GM06990 (cell line): ENCODE results near the gene TMED8.

Experiments used
- DNase-seq: peaks from one replicate; pipeline ENCODE4 v3.0.0-alpha.2; 2011; ENCODE audit not compliant: insufficient read length; ENCODE audit errors: extremely low read depth
- H3K27me3 ChIP-seq: replicated peaks from 2 replicates; pipeline ENCODE4 v1.6.0; 2011; ENCODE audit warnings: low read length; ENCODE audit not compliant: control insufficient read depth, insufficient read depth
- H3K36me3 ChIP-seq: 2 replicates; pipeline ENCODE4 v1.5.1; 2011; ENCODE audit warnings: low read length; ENCODE audit not compliant: control insufficient read depth, insufficient read depth
- H3K4me3 ChIP-seq: replicated peaks from 2 replicates; pipeline ENCODE4 v1.5.1; 2011; ENCODE audit warnings: low read depth, mild to moderate bottlenecking, control low read depth, low read length
- TF ChIP-seq, protein P1 (sequence below): IDR thresholded peaks from 2 replicates; pipeline ENCODE4 v1.5.1; 2011; ENCODE audit warnings: low read length, control low read depth, mild to moderate bottlenecking, inconsistent platforms; ENCODE audit not compliant: insufficient read depth, poor library complexity, severe bottlenecking

TMED8 gene

DNA sequence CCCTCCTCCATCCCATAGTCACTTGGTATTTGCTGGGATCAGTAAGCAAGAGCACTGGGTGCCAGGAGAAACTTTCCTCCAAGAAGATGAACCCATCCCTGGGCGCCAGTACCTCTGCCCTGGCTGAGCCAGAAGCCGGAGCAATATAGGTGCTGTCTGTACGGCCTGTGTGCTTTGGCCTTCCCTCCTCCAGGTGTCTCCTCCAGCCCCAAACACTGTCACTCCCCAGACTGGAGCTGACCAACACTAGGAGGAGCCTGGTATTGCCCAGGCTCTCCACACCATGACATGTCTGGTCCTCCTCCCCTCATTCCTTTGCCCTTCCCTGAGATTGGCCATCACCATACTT, 51.2 kb downstream of the TMED8 start:
- H3K36me3 ChIP-seq: no peaks in the 10 kb centered on the region; the same call in 1 of the 2 replicates
- no peak overlapping the region for H3K4me3 ChIP-seq
- no peak for DNase-seq
- no peaks in the 10 kb centered on the region for H3K27me3 ChIP-seq
- TF ChIP-seq, protein P1, sequence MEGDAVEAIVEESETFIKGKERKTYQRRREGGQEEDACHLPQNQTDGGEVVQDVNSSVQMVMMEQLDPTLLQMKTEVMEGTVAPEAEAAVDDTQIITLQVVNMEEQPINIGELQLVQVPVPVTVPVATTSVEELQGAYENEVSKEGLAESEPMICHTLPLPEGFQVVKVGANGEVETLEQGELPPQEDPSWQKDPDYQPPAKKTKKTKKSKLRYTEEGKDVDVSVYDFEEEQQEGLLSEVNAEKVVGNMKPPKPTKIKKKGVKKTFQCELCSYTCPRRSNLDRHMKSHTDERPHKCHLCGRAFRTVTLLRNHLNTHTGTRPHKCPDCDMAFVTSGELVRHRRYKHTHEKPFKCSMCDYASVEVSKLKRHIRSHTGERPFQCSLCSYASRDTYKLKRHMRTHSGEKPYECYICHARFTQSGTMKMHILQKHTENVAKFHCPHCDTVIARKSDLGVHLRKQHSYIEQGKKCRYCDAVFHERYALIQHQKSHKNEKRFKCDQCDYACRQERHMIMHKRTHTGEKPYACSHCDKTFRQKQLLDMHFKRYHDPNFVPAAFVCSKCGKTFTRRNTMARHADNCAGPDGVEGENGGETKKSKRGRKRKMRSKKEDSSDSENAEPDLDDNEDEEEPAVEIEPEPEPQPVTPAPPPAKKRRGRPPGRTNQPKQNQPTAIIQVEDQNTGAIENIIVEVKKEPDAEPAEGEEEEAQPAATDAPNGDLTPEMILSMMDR: no peak

DNA sequence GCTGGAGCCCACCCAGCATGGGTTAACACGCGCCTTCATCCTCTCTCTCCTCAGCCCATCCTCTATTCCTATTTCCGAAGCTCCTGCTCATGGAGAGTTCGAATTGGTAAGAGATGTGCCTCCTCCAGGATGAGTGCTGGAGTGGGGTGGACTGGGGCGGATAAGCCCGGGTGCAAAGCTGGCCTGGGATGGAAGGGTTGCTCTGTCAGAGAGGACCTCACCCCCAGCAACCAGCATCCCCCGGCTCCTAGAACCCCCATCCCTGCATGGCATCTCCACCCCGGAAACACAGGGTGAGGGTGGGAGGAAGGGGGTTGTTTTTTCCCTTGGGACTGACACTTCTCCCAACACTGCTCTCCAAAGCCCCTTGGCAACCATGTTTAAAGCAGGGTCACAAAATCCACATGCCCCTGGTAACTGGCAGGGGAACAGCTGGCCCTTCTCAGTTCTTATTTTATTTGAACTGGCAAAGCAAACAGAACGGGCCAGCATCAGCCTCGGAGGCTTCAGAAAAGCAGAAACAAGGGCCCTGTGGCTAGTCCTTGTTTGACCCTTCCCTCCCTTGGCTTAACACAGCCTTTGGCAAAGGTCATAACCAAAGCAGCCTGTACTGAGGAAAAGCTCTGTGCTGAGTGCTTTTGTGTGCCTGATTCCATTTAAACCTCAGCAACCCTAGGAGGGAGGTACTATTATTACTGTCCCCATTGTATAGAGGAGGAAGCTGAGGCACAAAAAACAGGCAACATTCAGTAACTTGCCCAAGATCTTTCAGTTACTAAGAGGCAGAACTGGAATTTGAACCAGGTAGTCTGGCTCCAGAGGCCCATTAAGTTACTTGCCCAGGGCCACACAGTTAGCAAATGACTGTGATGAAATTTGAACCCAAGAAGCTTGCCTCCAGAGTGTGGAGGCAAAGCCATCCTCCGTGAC, 51.8 kb downstream of the TMED8 start:
- Histone ChIP-seq H3K4me3 (no peak overlapping the region), H3K36me3 (no peaks in the 10 kb centered on the region; the same call in 1 of the 2 replicates), H3K27me3 (no peaks in the 10 kb centered on the region)
- no peak for DNase-seq
- TF ChIP-seq, protein P1: no peak

DNA sequence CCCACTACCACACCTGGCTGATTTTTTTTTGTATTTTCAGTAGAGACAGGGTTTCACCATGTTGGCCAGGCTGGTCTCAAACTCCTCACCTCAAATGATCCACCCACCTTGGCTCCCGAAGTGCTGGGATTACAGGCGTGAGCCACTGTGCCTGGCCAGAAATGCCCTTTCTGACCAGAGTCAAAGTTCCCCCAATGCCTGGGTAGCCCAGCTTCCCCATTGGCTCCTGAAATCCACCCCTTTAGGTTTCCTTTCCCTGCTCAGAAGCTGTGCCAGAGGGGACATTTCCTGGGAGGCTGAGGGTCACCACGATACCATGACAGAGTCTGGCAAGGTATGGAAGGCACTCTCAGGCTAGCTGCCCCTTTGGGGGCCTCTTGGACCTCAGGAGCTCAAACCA, 52.6 kb downstream of the TMED8 start:
- no peak overlapping the region for H3K4me3 ChIP-seq
- TF ChIP-seq, protein P1: no peak
- DNase-seq: no peak
- H3K36me3 ChIP-seq: no peaks in the 10 kb centered on the region; the same call in 1 of the 2 replicates
- H3K27me3 ChIP-seq: no peaks in the 10 kb centered on the region

DNA sequence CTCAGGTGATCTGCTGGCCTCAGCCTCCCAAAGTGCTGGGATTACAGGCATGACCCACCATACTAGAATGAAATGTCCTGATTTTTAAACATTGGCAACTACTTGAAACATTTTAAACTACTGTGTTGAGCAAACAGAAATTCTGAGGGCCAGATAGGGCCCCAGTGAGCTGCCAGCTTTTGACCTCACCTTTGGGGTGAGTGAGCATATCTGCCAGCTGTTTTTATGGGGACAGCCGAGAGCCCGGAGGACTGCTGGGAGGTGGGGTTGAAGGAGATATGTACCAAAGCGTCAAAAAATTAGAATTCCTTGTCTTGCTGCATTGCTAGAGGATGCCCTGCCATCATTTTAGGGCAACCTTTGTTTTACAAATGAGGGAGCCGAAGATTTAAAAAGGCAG, 53.3 kb downstream of the TMED8 start:
- no peak for DNase-seq
- TF ChIP-seq, protein P1: no peak
- no peaks in the 10 kb centered on the region; the same call in 1 of the 2 replicates for H3K36me3 ChIP-seq
- no peaks in the 10 kb centered on the region for H3K27me3 ChIP-seq
- no peak overlapping the region for H3K4me3 ChIP-seq

DNA sequence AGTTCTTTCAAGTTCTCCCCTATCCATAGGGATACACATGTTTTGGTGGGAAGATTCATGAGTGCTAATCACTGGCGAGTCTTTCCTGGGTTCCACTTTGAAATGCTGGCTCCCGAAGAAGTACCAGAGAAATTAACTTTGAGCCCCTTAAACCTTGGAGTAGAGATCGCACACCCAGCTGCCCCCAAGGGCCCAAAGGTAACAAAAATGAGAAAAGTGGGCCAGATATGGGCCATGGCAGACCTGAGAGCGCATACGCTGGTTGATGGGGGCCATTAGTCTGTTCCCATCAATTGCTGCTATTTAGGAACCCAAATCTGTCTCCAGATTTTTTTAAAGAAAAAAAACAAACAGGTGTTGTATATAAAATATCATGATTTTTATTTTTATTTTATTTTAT, 53.9 kb downstream of the TMED8 start:
- TF ChIP-seq, protein P1: no peak
- H3K4me3 ChIP-seq: no peak overlapping the region
- H3K36me3 ChIP-seq: no peaks in the 10 kb centered on the region; the same call in 1 of the 2 replicates
- H3K27me3 ChIP-seq: no peaks in the 10 kb centered on the region
- no peak for DNase-seq
